Astrocyte of the spinal cord (primary cell): ENCODE results near the gene RILPL1.

Experiments
- DNase-seq: peaks from one replicate; pipeline ENCODE4 v3.0.0; 2011; ENCODE audit warnings: low read depth, low spot score
- H3K4me3 ChIP-seq: 2 replicates; pipeline ENCODE4 v1.5.1; 2011; ENCODE audit warnings: low read depth, mild to moderate bottlenecking, low read length, moderate library complexity
- in situ Hi-C: cut with HindIII; loops from 2 replicates; pipeline ENCODE4 v1.10.0; 2017; ENCODE audit warnings: low sequenced_read_pairs
- TF ChIP-seq, protein P1 (sequence below): IDR thresholded peaks from 2 replicates; pipeline ENCODE4 v1.5.1; 2012; ENCODE audit warnings: low read depth, mild to moderate bottlenecking, low read length, inconsistent platforms

RILPL1 gene

DNA sequence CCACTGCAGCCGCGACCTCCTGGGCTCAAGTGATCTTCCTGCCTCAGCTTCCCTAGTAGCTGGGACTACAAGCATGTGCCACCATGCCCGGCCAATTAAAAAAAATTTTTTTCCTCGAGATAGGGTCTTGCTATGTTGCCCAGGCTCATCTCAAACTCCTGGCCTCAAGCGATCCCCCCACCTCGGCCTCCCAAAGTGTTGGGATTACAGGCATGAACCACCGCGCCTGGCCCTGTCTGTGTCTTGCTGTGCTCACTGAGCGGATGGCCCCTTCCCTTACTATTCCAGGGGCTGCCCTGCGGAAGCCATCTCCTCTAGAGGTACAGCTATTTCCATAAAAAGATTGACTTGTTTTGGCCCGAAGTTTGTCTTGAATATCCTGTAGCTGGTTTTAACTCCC, 55.5 kb downstream of the RILPL1 start:
- H3K4me3 ChIP-seq: no peak overlapping the region
- TF ChIP-seq, protein P1, sequence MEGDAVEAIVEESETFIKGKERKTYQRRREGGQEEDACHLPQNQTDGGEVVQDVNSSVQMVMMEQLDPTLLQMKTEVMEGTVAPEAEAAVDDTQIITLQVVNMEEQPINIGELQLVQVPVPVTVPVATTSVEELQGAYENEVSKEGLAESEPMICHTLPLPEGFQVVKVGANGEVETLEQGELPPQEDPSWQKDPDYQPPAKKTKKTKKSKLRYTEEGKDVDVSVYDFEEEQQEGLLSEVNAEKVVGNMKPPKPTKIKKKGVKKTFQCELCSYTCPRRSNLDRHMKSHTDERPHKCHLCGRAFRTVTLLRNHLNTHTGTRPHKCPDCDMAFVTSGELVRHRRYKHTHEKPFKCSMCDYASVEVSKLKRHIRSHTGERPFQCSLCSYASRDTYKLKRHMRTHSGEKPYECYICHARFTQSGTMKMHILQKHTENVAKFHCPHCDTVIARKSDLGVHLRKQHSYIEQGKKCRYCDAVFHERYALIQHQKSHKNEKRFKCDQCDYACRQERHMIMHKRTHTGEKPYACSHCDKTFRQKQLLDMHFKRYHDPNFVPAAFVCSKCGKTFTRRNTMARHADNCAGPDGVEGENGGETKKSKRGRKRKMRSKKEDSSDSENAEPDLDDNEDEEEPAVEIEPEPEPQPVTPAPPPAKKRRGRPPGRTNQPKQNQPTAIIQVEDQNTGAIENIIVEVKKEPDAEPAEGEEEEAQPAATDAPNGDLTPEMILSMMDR: no peak
- in situ Hi-C loops: no loop called here
- no peak for DNase-seq

DNA sequence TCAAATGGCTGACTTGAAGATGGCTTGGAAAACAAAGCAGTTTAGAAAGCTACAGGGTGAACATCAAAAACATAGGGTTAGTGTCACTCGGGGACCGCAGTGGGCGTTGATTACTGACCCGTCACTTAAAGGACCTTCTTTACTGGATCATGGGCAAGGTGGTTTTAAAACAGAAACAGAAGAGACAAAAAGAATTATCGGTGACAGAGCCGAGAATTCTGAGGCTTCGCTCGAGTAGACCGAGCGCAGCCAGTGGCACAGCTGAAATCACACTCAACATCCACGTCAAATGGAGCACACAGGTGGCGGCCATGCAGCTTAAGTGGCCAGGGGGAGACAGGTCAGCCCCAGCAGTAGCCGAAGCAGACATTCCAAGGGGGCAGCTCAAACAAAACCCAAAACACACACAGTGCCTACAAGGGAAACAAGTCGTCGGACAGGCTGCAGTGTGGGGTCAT, 58.2 kb downstream of the RILPL1 start:
- in situ Hi-C loops: no loop called here
- no peak for DNase-seq
- TF ChIP-seq, protein P1: no peak
- H3K4me3 ChIP-seq: no peak overlapping the region

- TF ChIP-seq, protein P1: no peak
- in situ Hi-C loops: no loop called here
- no peak overlapping the region for H3K4me3 ChIP-seq
- DNase-seq: no peak
Measured at GRCh38 chr12:123474485-123475245, 58.9 kb downstream of the RILPL1 start.

- no peak for DNase-seq
- TF ChIP-seq, protein P1: no peak
- no peak overlapping the region for H3K4me3 ChIP-seq
- in situ Hi-C loops: no loop called here
Measured at GRCh38 chr12:123472438-123472849, 61.1 kb downstream of the RILPL1 start.

DNA sequence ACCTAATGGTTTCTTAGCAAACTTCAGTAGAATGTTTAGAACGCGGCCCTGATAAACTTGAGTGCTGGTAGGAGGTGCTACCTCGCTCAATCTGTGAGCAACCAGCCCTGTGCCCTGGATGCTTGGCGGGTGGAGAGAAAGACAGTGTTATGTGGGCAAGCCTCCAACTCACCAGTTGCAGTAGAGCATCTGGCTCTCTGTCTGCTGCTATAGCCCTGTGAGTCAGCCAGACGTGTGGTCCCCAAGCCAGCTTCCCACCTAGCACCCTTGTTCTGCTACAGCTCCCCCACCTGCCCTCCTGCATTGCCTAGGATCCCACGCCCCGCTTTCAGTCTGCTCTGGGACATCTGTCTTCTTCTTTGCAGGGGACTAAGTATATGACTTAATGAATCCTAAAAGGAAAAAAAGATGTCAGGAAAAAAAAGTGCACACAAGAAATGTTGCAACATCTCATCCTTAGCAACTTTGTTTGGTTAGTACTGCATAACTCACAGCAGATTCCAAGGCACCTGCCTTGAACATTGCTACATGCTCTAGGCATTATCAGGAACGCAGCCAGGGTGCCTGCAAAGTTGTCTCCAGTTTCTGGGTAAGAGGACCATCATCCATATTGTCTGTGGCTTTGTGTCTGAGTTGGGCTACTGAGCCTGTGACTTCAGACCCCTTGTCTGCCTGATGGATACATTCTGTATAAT, 62.0 kb downstream of the RILPL1 start:
- TF ChIP-seq, protein P1: no peak
- in situ Hi-C loops: no loop called here
- peak; percentile 62 for DNase-seq
- H3K4me3 ChIP-seq: no peak overlapping the region

DNA sequence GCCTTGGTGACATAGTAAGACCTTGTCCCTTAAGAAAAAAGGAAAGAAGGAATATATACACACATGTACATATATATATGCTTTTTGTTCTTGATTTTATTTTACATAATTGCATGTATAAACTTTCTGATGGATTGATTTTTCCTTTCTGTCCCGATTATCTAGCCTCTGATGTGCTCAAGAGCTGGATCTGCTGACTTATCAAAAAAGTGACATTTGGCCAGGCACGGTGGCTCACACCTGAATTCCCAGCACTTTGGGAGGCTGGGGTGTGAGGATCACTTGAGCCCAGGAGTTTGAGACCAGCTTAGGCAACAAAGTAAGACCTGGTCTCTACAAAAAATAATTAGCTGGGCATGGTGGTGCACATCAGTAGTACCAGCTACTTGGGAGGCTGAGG, 63.5 kb downstream of the RILPL1 start:
- in situ Hi-C loops: no loop called here
- DNase-seq: no peak
- TF ChIP-seq, protein P1: no peak
- no peak overlapping the region for H3K4me3 ChIP-seq
